ENCODE data around the gene POLR2L.

Gene POLR2L

DNA sequence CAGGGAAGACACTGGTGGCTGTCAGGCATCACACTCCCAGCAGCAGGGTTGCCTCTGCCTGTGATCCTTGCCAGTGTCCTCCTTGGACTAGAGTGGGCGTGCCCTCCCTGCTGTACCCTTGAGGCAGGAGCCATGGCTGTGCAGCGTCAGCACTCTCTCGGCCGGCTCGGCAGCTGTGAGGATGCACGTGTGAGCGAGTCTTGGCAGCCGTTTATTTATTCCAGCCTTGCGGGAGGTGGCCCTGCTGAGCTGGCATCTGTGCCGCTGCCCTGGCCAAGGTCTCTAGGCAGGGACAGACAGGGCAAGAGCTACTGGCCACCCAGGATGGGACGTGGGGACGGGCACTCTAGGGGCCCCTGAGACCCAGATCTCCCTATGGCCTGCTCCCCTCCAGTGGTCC, 34.2 kb upstream of the POLR2L start:
- no peak overlapping the region for H3K4me2 ChIP-seq (ENCODE audit: low read depth, low read length, poor library complexity, severe bottlenecking)
- no peak overlapping the region for H3K9ac ChIP-seq (ENCODE audit: low read length)
- H2AFZ ChIP-seq (ENCODE audit: low read depth, low read length, severe bottlenecking): no peak overlapping the region
- H3K36me3 ChIP-seq (ENCODE audit: low read length): no peaks in the 10 kb centered on the region
- H3K27ac ChIP-seq (ENCODE audit: low read depth, low read length): no peak overlapping the region
- no peaks in the 10 kb centered on the region for H4K20me1 ChIP-seq (ENCODE audit: low read depth, low read length)
- H3K27me3 ChIP-seq (ENCODE audit: low read length): no peaks in the 10 kb centered on the region
- H3K79me2 ChIP-seq (ENCODE audit: insufficient read depth, low read length): no peaks in the 10 kb centered on the region
- H3K9me2 ChIP-seq (replicated peaks; ENCODE audit: insufficient read depth, low read length): no peaks in the 10 kb centered on the region
- no peaks in the 10 kb centered on the region for H3F3A ChIP-seq (ENCODE audit: insufficient read depth)
- H3K4me3 ChIP-seq (ENCODE audit: insufficient read depth, low read length, poor library complexity, severe bottlenecking): no peak overlapping the region
- no peak for TF ChIP-seq CTCF (IDR thresholded peaks at IDR 0.05; ENCODE audit: insufficient read depth, low read length, poor library complexity, severe bottlenecking)
- TF ChIP-seq EZH2phosphoT487 (conservative IDR thresholded peaks at IDR 0.05; ENCODE audit: low read length): no peak
- no peaks in the 10 kb centered on the region for H3K9me3 ChIP-seq (ENCODE audit: insufficient read depth, low read length)

- H3K27ac ChIP-seq (ENCODE audit: low read depth, low read length): no peak overlapping the region
- H2AFZ ChIP-seq (ENCODE audit: low read depth, low read length, severe bottlenecking): no peak overlapping the region
- no peak overlapping the region for H3K9ac ChIP-seq (ENCODE audit: low read length)
- no peak overlapping the region for H3K4me3 ChIP-seq (ENCODE audit: insufficient read depth, low read length, poor library complexity, severe bottlenecking)
- no peaks in the 10 kb centered on the region for H3K27me3 ChIP-seq (ENCODE audit: low read length)
- no peaks in the 10 kb centered on the region for H3F3A ChIP-seq (ENCODE audit: insufficient read depth)
- no peaks in the 10 kb centered on the region for H3K36me3 ChIP-seq (ENCODE audit: low read length)
- H4K20me1 ChIP-seq (ENCODE audit: low read depth, low read length): no peaks in the 10 kb centered on the region
- no peaks in the 10 kb centered on the region for H3K9me2 ChIP-seq (replicated peaks; ENCODE audit: insufficient read depth, low read length)
- TF ChIP-seq CTCF (IDR thresholded peaks at IDR 0.05; ENCODE audit: insufficient read depth, low read length, poor library complexity, severe bottlenecking): no peak
- no peak for TF ChIP-seq EZH2phosphoT487 (conservative IDR thresholded peaks at IDR 0.05; ENCODE audit: low read length)
- no peak overlapping the region for H3K4me2 ChIP-seq (ENCODE audit: low read depth, low read length, poor library complexity, severe bottlenecking)
- H3K79me2 ChIP-seq (ENCODE audit: insufficient read depth, low read length): no peaks in the 10 kb centered on the region
- no peaks in the 10 kb centered on the region for H3K9me3 ChIP-seq (ENCODE audit: insufficient read depth, low read length)
These were observed 33.5 kb upstream of the POLR2L start for GRCh38 chr11:875769-876301.

DNA sequence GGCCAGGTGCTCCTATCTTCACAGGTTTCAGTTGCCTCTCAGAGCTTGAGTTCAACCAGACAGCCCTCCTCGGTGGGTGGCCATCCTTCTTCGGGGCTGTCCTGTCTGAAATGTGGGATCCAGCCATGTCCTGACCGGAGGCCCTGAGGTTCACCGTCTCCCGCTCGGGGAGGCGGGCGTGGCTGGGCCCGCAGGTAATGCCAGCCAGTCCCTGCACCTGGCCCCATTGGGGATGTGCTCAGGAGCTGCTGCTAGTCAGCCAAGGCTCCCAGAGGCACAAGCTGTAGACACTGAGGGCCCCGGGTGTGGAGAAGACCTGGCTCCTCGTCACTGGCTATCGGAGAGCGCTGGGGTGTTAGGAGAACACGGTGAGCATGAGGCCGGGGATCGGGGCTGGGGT, 32.9 kb upstream of the POLR2L start:
- no peaks in the 10 kb centered on the region for H3K27me3 ChIP-seq (ENCODE audit: low read length)
- no peaks in the 10 kb centered on the region for H3K9me3 ChIP-seq (ENCODE audit: insufficient read depth, low read length)
- no peaks in the 10 kb centered on the region for H3K36me3 ChIP-seq (ENCODE audit: low read length)
- H3K27ac ChIP-seq (ENCODE audit: low read depth, low read length): no peak overlapping the region
- H3K9me2 ChIP-seq (replicated peaks; ENCODE audit: insufficient read depth, low read length): no peaks in the 10 kb centered on the region
- no peak overlapping the region for H3K4me3 ChIP-seq (ENCODE audit: insufficient read depth, low read length, poor library complexity, severe bottlenecking)
- no peak overlapping the region for H3K4me2 ChIP-seq (ENCODE audit: low read depth, low read length, poor library complexity, severe bottlenecking)
- no peak for TF ChIP-seq EZH2phosphoT487 (conservative IDR thresholded peaks at IDR 0.05; ENCODE audit: low read length)
- TF ChIP-seq CTCF (IDR thresholded peaks at IDR 0.05; ENCODE audit: insufficient read depth, low read length, poor library complexity, severe bottlenecking): no peak
- H4K20me1 ChIP-seq (ENCODE audit: low read depth, low read length): no peaks in the 10 kb centered on the region
- no peaks in the 10 kb centered on the region for H3K79me2 ChIP-seq (ENCODE audit: insufficient read depth, low read length)
- no peak overlapping the region for H2AFZ ChIP-seq (ENCODE audit: low read depth, low read length, severe bottlenecking)
- no peak overlapping the region for H3K9ac ChIP-seq (ENCODE audit: low read length)
- H3F3A ChIP-seq (ENCODE audit: insufficient read depth): no peaks in the 10 kb centered on the region
